OCI-LY3 (cell line): ENCODE results near the gene CCDC90B.
A peak's percentile ranks its signal among the peaks of the same experiment; 100 is the strongest.

Source experiments
- EZH2phosphoT487 ChIP-seq: fragments of 200-600 bp; shearing (Covaris generic); IDR thresholded peaks from 2 replicates; pipeline ENCODE4 v1.6.1; 2018; ENCODE audit warnings: antibody characterized with exemption, mixed run types, low read depth
- TF ChIP-seq, protein P1 (sequence below): fragments of 200-600, 300-600 bp; sonication (generic); IDR thresholded peaks from 2 replicates; pipeline ENCODE4 v1.5.1; 2014; ENCODE audit warnings: antibody characterized with exemption, low read length, low read depth

GRCh38 chr11:83249972-83250593 is 36.1 kb downstream of the CCDC90B start:
- TF ChIP-seq, protein P1, sequence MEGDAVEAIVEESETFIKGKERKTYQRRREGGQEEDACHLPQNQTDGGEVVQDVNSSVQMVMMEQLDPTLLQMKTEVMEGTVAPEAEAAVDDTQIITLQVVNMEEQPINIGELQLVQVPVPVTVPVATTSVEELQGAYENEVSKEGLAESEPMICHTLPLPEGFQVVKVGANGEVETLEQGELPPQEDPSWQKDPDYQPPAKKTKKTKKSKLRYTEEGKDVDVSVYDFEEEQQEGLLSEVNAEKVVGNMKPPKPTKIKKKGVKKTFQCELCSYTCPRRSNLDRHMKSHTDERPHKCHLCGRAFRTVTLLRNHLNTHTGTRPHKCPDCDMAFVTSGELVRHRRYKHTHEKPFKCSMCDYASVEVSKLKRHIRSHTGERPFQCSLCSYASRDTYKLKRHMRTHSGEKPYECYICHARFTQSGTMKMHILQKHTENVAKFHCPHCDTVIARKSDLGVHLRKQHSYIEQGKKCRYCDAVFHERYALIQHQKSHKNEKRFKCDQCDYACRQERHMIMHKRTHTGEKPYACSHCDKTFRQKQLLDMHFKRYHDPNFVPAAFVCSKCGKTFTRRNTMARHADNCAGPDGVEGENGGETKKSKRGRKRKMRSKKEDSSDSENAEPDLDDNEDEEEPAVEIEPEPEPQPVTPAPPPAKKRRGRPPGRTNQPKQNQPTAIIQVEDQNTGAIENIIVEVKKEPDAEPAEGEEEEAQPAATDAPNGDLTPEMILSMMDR, result peak; percentile 93
- TF ChIP-seq EZH2phosphoT487, result no peak
